Neural progenitor cell (in vitro differentiated cells): ENCODE measurements around the gene ARHGEF38.

Source experiments
- EZH2 ChIP-seq: fragments of 200-600 bp; sonication (generic); IDR thresholded peaks from 2 replicates; pipeline ENCODE4 v1.6.1; 2017; ENCODE audit warnings: antibody characterized with exemption, mild to moderate bottlenecking, moderate library complexity
- TF ChIP-seq, protein P1 (sequence below): fragments of 200-600 bp; sonication (generic); IDR thresholded peaks from 2 replicates; pipeline ENCODE4 v1.5.1; 2017; ENCODE audit warnings: antibody characterized with exemption, mild to moderate bottlenecking

DNA sequence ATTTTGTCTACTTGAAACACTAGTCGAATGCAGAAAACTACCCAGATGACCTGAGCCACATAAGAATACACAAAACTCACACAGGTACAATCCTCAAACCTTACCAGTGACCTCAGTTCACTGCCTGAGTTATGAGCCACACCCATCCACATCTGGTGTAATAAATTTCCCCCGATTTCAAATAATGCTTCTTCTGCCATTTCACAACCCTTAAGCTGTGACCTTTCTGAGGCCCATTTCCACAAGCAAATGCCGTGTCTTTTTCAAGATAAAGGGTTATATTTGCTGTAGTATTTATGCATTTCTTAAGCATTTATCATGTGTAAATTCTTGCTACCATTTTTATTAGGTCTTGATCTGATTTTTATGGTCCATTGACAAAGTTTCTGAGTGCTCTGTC lies 1.8 kb upstream of the ARHGEF38 start:
- TF ChIP-seq, protein P1, sequence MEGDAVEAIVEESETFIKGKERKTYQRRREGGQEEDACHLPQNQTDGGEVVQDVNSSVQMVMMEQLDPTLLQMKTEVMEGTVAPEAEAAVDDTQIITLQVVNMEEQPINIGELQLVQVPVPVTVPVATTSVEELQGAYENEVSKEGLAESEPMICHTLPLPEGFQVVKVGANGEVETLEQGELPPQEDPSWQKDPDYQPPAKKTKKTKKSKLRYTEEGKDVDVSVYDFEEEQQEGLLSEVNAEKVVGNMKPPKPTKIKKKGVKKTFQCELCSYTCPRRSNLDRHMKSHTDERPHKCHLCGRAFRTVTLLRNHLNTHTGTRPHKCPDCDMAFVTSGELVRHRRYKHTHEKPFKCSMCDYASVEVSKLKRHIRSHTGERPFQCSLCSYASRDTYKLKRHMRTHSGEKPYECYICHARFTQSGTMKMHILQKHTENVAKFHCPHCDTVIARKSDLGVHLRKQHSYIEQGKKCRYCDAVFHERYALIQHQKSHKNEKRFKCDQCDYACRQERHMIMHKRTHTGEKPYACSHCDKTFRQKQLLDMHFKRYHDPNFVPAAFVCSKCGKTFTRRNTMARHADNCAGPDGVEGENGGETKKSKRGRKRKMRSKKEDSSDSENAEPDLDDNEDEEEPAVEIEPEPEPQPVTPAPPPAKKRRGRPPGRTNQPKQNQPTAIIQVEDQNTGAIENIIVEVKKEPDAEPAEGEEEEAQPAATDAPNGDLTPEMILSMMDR: no peak
- no peak for TF ChIP-seq EZH2
